CD4-positive, alpha-beta T cell treated with Interleukin-2 at 100 ng/mL for 4 hours (primary cell): ENCODE data around the gene FEV.

Source experiments
- DNase-seq: peaks from one replicate; pipeline ENCODE4 v3.0.0-alpha.2; 2020; ENCODE audit warnings: low spot score

FEV gene

GRCh38 chr2:219017201-219017931 lies 32.4 kb upstream of the FEV start:
- DNase-seq, result no peak

DNA sequence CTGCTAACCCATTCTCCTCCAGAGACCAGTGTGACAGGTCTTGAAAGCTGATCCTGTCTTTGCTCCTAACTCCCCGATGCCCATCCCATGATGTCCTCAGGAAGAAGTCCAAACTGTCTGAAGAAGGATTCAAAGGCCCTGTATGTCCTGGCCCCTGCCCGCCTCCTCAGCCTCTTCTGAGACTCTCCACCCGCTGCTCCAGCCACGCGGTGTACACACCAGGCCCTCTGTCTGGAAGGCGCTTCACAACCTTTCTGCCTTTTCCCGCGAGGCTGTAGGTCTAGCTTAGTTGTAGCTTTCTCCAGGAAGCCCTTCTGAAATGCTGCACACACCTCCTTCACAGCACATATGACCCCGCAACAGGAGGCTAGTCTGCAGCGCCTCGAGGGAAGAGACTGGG lies 31.7 kb upstream of the FEV start:
- no peak for DNase-seq

- DNase-seq, result no peak
These were observed 25.9 kb upstream of the FEV start for GRCh38 chr2:219010873-219011272.

DNA sequence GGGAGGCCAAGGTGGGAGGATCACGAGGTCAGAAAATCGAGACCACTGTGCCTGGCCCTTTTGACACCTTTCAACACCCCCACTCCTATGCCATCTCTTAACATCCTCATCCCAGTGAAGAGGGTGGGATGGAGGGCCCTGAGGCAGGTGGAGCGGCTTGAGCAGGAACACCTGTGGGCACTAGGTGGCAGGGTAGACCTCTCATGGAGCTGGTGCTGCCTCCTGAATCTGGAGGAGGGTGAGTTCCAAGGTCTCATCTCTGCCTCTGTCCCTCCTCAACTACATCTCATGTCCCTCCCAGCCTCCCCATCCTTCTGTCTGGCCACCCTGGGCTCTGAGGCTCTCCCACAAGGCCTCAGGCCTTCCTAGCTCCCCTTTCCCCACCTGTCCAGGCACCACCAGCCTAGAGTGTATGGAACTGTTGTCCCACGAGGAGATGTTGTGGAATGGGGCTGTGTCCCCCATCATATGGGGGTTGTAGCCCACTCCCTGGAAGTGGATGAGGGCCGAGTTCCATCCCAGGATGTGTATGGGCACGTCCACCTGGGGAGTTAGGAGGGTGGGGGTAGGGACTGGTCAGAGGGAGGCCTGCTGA lies 25.3 kb upstream of the FEV start:
- peak; percentile 4 for DNase-seq

DNA sequence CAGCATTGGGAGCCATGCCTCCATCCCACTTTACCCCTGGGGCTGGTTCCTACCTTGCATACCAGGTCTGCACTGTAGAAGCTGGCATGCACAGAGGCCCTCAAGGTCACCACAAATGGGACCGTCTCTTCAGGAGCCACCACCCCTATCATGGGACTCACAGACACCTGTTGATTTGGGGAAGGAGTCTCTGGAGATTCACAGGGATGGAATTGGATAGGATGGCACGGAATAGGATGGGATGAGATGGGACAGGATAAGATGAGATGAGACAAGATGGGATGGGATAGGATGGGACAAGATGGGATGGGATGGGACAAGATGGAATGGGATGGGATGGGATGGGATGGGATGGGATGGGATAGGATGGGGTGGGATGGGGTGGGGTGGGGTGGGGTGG lies 24.3 kb upstream of the FEV start:
- no peak for DNase-seq

DNA sequence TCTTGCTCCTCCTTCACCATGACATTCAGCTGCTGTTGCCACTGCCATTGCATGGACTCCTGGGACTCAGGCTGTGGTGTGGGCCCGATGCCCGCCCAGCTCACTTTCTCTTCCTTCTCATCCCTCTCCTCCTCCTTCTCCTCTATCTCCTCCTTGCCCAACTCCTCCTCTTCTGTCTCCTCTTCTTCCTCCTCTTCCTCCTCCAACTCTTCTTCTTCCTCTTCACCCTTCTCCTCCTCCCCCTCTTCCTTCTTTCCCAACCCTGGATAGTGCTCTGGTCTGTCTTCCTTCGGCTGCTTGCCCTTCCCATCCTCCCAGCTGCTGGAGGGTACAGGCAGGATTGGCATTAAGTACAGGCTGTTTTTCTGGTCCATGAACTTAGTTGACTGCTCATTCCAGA lies 19.0 kb upstream of the FEV start:
- no peak for DNase-seq

DNA sequence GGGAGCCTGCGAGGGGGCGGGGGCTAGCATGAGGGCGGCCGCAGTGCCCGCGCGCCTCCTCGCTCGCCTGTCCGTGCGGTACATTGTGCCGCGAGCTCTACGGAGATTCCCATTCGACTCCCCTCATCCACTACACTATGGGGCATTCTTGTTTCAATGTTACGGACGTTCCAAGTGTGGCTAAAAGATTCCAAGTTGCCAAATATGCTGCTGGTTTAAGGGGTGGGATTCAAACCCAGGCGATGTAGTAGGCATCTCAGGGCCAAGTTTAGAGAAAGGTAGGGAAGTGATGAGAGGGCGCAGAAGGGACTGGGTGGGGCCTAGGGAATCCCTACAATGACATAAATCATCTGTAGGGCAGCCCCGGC lies 18.3 kb upstream of the FEV start:
- no peak for DNase-seq

GRCh38 chr2:219002395-219003266 lies 17.6 kb upstream of the FEV start:
- DNase-seq, result peak; percentile 20

GRCh38 chr2:219001577-219002394 lies 16.8 kb upstream of the FEV start:
- peak; percentile 19 for DNase-seq

GRCh38 chr2:219001100-219001576 lies 16.2 kb upstream of the FEV start:
- no peak for DNase-seq

DNA sequence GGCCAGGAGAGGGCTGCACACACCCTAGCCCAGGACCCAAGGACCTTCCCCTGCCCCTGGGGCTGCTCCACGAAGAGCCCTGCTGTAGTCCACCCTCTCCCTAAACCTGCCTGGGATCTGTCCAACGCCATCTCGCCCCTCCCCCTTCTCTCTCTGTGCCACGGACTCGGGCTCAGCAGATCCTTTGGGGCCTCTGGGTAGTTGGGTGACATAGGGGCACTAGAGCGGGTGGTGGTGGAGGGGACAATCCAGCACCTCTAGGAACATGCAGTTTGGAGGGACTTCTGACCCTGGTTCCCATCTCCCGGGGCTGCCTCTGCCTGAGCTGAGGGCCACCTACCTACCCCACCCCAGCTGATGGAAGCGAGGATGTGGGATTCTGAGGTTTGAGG lies 15.6 kb upstream of the FEV start:
- no peak for DNase-seq

GRCh38 chr2:218999881-219000568 lies 15.0 kb upstream of the FEV start:
- no peak for DNase-seq

- DNase-seq, result no peak
These were observed 14.3 kb upstream of the FEV start for GRCh38 chr2:218999021-218999880.

DNA sequence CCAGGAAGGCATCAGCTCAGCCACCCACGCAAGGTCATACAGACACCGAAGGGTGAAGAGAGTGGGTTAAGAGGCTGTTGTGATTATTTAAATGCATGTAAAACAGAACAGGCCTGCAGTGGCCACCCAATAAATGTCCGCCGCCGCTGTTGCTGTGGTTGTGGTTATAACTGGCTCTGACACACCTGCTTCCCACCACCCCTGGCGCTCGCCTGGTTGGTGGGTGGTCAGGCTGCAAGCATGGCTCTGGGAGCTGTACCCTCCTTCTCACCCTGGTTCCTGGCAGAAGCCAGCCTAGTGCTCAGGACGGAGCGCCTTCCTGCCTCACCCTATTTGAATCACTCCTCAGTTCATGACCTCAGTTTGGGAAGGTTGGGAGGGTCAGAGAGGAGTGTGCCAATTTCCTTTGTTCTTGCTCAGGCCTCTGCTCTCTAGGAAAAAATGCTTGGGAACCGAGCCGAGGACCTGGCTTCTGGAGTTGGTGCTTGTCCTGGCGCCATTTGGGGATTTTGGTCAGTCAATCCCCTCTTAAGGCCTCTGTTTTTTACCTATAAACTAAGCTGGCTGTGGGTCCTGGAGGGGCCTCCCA lies 13.5 kb upstream of the FEV start:
- no peak for DNase-seq

- no peak for DNase-seq
These were observed 12.7 kb upstream of the FEV start for GRCh38 chr2:218997731-218998130.

- no peak for DNase-seq
These were observed 12.0 kb upstream of the FEV start for GRCh38 chr2:218996937-218997336.

DNA sequence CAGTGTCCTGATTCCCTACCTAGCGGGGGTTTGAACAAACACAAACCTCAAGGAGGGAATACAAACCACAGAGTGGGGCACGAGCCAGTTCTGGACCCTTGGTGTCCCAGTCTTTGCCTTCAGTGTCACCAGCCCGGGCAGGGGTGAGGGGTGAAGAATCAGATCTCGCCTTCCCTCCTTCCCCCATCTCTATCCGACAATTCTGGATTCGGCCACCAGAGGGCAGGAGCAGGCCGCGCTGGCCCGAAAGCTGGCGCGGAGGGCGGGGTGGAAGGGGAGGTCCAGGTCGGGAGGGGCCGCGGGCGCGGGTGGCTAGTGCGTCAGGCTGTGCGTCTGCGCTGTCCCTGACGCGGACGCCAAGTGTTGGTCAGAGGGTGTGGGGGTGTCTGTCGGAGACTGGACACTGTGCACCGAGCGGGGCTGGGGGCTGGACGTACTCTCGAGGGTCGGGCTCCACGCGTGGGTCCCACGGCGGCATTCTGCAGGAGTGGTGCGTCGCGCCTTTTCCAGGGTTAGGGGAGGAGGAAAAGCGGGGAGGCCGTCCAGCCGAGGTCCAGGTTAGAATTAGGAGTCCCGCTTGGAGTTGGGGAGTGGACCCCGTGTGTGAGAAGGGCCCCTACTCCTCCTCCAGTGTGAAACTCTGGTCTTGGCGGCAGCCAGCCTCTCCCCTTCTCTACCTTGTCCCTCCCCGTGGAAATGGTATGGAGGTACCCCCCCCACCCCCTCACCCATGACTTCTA lies 11.2 kb upstream of the FEV start:
- DNase-seq, result peak; percentile 76

- no peak for DNase-seq
These were observed 10.6 kb upstream of the FEV start for GRCh38 chr2:218995561-218995960.
